DMS153 treated with DMSO at 0.1 percent for 48 hours (cell line): ENCODE results near the gene GPR39.
A peak's percentile ranks its signal among the peaks of the same experiment; 100 is the strongest.
"Not testable (repeated sequence)": the region's sequence is repeated elsewhere in the genome, so short reads cannot be mapped to it uniquely, and the experiment has no call there.

ENCODE experiments used
- DNase-seq: peaks from one replicate; lab custom pipeline; 2025; ENCODE audit not compliant: unreplicated experiment; lab: John Stamatoyannopoulos, UW

The GPR39 gene

DNA sequence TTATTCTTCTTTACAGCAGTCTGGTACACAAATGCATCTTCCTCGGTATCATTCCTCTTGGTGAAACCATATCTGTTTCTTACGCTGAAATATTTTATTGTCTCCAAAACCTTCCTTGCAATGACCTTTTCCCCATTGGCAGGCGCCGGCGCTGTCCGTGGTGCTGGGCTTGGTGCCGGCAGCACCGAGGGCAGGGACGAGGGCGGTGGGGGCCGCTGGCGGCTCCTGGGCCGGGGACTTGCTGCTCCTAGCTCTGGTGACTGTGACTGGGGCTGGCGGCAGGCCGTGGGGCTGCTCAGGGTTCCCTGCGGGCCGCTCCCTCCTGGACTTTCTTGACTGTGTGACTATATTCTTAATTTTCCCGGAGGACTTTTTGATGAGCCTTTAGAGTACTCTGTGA, 72.5 kb downstream of the GPR39 start:
- no peak for DNase-seq

DNA sequence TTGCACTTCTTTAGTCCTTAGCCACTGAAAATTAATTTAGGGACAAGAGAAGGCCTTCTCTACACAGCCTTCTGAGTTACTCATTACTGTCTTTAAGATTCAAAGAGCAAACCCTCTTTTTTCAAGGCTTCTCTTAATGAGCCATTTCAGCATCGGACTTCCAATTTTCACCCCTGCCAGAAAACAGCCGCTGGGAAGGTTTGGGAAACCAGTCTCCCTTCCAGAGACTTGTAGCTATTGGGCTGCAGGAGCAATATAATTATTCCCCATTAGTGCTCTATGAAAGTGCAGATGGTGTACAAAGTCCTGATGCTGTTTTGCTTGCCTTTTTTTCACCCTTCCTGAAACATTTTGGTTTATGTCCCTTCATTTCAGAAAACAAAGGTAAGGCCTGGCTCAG, 79.3 kb downstream of the GPR39 start:
- DNase-seq: no peak

DNA sequence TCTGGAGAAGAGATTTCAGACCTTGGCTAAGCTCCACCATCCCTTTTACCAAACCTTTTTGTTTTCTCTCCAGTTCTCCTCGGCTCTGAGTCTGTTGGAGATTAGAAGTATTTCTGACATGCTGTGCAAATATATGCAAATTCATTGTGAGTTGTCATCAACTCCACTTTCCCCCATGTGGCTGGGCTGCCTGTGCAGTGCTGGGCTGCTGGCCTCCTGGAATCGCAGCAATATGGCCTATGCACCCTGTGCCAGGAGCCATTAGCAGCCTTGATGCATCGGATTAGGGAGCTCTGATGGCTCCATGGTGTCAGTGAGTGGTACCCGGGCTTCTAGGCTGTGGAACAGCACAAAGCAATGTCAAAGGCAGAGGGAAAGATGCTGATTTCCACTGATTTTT, 80.0 kb downstream of the GPR39 start:
- no peak for DNase-seq

- DNase-seq: no peak
These were observed 81.0 kb downstream of the GPR39 start for GRCh38 chr2:132497591-132497990.

DNA sequence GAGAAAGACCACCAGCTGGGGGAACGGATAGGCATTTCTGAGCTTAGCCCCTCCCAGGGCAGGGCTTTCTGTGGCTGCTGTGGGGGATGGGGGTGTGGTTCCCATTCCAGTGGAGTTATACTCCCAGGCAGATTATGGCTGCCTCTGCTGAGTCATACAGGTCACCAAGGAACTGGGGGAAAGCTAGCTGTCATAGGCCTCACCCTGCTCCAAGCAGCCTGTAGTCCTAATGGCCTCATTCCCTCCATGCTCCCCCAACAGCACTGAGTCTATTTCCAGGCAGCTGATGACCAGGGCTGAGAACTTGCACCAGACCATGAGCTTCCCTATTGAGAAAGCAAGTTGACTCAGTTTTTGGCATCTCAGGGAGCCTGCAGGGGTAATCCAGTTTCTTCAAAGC, 87.1 kb downstream of the GPR39 start:
- DNase-seq: no peak

DNA sequence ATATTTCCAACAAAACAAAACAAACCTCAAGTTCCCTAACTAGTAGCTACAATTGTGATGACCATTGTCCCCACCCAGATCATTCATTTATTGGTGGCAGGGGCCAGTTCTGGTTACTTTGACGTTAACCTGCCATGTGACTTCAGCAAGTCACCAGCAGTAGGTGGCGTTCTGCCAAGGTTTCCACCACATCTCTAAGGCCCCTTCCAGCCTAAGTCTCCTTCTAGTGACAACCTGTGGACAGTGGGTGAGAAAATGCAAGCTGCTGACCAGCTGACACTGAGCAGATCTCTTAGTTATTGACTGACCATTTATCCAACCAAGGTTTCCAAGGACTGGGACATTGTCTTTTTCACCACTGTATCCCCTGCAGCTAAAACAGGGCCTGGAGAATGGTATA, 98.4 kb downstream of the GPR39 start:
- no peak for DNase-seq

DNA sequence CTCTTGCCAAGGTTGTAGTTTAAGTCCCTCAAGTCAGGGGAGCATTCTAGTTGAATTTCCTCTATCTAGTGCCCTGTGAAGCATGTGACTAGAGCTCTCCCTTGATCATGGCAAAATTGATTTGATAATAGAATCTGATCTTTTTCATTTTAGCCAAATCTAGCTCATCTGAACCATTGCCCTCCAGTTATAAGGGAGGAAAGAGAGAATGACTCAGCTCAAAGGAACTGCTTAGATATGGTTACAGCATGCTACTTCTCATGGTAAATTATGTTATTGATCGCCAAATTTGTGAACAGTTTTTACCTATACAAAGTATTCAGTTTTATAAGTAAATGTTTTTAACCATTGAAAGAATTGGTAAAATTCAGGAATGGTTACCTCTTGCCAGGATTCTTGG, 100.8 kb downstream of the GPR39 start:
- no peak for DNase-seq

GRCh38 chr2:132518302-132518701, 101.7 kb downstream of the GPR39 start:
- no peak for DNase-seq

DNA sequence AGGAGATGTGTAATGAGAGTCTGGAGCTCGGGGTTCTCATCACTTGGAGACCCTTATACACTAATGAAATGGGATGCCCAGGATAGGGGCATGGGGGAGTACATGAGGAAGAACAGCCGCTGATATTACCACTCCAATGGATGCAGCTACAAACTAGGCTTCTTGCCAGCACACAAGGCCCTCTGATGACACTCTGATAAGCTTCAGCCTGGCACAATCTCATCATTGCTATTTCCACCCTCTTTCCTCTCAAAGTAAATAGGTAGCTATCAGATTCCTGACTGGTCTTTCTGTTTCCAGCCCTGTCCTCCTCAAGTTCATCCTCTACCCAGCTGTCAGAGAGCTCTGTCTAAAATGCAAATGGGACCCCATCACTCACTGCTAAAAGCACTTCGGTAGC, 103.0 kb downstream of the GPR39 start:
- no peak for DNase-seq

DNA sequence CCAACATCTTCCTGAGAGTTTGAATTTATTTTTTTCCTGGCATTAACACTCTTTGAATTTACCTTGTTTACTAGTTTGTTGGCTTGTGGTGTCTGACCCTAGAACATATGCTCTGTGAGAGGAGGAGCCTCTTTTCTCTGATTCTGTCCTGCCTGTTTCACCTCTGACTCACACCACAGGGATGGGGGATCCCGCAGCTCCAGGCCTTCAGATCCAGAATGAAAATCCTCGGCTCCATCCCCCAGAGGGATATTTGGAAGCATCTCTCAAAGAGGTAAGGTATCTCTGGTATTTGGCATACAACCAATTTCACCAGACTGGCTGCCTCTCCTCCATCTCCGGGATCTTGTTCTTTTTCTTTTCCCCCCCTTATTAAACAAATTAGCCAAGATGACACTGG, 104.7 kb downstream of the GPR39 start:
- no peak for DNase-seq

- no peak for DNase-seq
These were observed 106.3 kb downstream of the GPR39 start for GRCh38 chr2:132522901-132523300.

GRCh38 chr2:132537061-132537460, 120.5 kb downstream of the GPR39 start:
- not testable (repeated sequence) for DNase-seq

- DNase-seq: no peak
These were observed 121.8 kb downstream of the GPR39 start for GRCh38 chr2:132538331-132538855.

GRCh38 chr2:132540166-132540565, 123.6 kb downstream of the GPR39 start:
- no peak for DNase-seq

- no peak for DNase-seq
These were observed 126.5 kb downstream of the GPR39 start for GRCh38 chr2:132542953-132543569.

DNA sequence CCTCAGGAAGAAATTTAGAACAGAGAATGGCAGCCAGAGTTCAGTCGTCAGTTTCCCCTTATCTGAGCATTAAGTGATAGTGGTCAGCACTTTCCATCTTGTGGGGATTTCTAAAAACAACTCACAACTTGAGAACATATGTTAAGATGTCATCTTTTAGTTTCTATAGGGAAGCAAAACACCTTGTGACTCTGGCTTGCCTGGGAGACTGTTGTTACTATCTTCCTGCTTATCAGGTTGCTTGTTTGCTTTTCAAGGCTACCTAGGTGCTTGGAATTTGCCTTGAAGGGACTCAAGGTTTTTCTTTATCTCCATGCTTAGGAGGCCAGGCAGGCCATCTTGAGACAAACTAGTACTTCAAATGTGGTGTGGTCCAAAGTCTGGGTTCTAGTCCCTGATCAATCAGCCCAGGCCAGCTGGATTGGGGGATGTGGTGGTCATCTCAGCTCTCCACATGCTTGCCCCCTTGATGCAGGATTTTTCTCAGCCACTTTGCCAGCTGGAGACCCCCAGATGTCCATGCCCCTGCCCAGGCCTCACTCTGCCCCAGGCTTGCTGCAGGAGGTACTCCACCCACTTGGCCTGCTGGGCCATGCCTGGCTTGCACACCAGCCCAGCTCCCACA, 127.5 kb downstream of the GPR39 start:
- no peak for DNase-seq

DNA sequence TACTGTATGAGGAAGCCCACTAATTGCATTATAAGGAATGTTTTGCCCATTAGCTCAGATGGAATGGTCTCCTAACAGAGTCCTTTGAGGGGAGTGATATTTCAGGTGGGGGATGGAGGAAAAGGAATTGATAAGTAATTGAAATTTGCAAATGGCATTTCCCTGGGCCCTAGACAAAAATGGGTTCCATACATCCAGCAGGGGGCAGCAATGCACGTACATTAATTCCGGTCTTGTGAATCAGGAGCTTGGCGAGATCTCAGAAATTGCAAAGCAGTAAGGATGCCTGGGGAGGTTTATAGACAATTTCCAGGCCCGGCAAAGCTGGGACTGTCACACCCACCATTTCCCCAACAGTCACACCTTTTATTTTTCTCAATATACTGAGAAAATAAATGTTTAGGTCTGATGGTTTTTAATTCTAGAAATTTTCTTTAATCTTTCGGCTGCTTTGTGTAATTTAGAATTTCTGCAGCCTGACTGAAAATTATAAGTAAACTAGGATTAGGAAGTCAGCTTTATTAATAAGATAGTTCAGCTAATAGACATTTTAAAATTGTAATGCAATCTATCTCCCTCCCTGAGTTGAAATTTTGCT, 130.6 kb downstream of the GPR39 start:
- peak; percentile 24 for DNase-seq

DNA sequence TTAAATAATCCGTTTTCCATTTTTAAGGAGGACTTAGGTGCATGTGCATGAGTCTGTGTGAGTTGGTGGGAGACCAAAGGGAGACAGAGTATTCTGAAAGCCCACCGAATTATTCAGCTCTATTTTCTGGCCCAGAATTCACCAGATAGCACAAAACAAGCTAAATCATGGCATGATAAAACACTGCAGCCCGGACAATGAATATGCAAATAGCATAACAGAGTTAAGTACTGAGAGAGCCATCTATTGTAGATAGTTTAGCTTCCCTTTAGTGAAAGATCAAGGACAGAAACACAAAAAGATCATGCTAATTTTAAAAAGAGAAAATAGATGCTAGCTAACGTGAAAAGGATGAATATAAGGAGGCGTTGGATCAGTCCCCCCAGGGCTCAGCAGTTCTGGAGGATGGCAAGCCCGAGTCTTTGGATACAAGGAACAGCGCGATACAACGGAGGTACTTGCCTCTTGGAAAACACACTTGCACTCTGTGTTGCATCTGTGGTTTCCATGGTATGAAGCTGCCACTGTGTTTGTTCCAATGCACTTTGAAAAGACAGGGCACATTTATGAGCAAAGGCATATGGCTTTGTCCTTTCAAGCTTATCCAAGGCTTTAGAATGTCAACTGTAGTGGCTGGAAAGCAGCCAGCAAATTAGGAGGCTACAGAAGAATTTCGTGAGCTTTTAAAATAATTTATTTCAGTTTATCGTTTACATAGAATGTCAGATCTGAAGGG, 133.5 kb downstream of the GPR39 start:
- DNase-seq: peak; percentile 22

DNA sequence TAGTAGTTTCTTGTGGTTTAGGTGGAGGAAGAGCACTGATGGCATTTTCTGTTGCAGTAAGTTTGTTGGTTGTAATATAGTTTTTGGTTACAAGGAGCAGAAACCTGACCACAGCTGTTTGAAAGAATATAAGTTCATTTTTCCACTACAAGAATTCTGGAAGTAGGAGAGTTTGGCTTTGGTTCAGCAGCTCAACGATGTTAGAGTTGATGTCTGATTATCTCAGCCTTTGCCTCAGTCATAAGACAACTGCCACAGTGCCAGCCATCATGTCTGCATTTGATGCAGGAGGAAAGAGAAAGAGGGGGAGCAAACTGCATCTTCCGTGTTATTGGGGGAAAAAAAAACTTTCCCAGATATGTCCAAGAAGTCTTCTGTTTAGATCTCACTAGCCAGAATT, 134.3 kb downstream of the GPR39 start:
- no peak for DNase-seq

DNA sequence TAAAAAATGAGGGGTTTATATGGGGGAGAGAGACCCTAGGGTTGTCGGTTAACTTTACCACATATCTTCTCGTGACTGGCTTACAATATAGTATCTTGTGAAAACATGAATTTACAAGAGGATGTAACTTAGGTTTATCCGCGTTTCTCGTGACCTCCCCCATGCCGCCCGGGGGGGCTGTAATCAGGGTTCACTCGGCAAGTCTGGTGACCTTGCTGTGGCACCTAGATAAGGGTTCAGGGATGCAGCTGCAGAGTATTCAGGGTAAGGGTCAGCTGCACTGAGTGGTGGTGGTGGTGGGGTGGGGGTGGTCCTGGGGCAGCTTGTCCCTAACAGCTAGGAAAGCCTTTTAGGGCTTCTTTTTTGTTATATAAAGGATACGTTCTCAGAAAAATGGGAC, 141.1 kb downstream of the GPR39 start:
- no peak for DNase-seq

- no peak for DNase-seq
These were observed 142.7 kb downstream of the GPR39 start for GRCh38 chr2:132559326-132559725.

DNA sequence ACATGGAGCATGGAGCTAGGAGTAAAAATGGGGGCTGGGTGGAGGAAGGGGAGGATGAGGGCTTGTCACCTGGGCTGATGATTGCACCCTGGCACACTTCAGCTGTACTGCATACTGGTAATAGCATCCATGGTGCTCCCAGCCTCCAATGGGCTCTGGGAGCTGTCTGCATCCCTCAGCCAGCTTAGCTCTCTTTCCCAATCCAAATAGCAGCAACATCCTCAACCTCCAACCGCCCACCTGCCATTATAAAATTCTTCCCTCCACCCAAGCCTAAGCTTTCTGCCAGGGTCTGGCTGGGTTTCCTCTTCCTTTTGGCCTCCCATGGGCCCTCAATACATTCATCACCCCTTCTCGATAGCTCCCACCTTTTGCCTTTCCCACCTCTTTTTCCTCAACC, 143.3 kb downstream of the GPR39 start:
- DNase-seq: no peak
